Measurements from ENCODE around the gene PLEKHG3.

The PLEKHG3 gene

DNA sequence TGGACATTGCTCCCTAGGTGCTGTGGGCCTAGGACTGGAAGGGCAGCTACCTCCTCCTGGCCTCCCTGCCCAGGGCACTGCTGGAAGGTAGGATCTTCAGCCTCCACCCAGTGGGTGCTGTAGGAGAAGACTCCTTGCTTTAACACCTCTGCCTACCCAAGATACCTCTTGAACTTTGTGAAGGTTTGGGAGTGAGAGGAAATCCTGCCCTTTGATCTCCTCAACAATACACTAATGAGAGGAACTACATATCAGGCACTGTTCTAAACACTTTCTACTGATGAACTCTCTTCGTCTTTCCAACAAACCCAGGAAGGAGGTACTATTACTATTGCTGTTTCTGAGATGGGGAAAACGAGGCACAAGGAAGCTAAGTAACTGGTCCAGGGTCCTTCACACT, 66.9 kb downstream of the PLEKHG3 start:
- H3K36me3 ChIP-seq (ENCODE audit: insufficient read depth, low read length) = no peaks in the 10 kb centered on the region
- no peaks in the 10 kb centered on the region for H3F3A ChIP-seq (ENCODE audit: low read depth)
- H2AFZ ChIP-seq (ENCODE audit: low read length) = no peak overlapping the region
- no peaks in the 10 kb centered on the region for H3K79me2 ChIP-seq (ENCODE audit: insufficient read depth, low read length)
- no peak overlapping the region for H3K4me3 ChIP-seq (ENCODE audit: low read length, poor library complexity, severe bottlenecking)
- H3K9me3 ChIP-seq (ENCODE audit: insufficient read depth, low read depth, low read length) = no peaks in the 10 kb centered on the region
- TF ChIP-seq, protein P1, sequence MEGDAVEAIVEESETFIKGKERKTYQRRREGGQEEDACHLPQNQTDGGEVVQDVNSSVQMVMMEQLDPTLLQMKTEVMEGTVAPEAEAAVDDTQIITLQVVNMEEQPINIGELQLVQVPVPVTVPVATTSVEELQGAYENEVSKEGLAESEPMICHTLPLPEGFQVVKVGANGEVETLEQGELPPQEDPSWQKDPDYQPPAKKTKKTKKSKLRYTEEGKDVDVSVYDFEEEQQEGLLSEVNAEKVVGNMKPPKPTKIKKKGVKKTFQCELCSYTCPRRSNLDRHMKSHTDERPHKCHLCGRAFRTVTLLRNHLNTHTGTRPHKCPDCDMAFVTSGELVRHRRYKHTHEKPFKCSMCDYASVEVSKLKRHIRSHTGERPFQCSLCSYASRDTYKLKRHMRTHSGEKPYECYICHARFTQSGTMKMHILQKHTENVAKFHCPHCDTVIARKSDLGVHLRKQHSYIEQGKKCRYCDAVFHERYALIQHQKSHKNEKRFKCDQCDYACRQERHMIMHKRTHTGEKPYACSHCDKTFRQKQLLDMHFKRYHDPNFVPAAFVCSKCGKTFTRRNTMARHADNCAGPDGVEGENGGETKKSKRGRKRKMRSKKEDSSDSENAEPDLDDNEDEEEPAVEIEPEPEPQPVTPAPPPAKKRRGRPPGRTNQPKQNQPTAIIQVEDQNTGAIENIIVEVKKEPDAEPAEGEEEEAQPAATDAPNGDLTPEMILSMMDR (conservative IDR thresholded peaks at IDR 0.05; ENCODE audit: low read length) = no peak
- TF ChIP-seq EZH2phosphoT487 (IDR thresholded peaks at IDR 0.05; ENCODE audit: borderline replicate concordance) = no peak
- H3K9me2 ChIP-seq (replicated peaks; ENCODE audit: low read depth, low read length) = no peaks in the 10 kb centered on the region
- no peaks in the 10 kb centered on the region for H4K20me1 ChIP-seq (ENCODE audit: insufficient read depth, low read length, poor library complexity, severe bottlenecking)
- no peaks in the 10 kb centered on the region for H3K27me3 ChIP-seq (ENCODE audit: insufficient read depth, low read length, poor library complexity, severe bottlenecking)
- H3K4me2 ChIP-seq (ENCODE audit: low read depth, low read length, poor library complexity, severe bottlenecking) = no peak overlapping the region
- no peak overlapping the region for H3K9ac ChIP-seq (ENCODE audit: low read depth, low read length, poor library complexity, severe bottlenecking)
- H3K4me1 ChIP-seq (ENCODE audit: insufficient read depth, low read length, poor library complexity, severe bottlenecking) = peaks cover 6% of the 10 kb centered on the region

DNA sequence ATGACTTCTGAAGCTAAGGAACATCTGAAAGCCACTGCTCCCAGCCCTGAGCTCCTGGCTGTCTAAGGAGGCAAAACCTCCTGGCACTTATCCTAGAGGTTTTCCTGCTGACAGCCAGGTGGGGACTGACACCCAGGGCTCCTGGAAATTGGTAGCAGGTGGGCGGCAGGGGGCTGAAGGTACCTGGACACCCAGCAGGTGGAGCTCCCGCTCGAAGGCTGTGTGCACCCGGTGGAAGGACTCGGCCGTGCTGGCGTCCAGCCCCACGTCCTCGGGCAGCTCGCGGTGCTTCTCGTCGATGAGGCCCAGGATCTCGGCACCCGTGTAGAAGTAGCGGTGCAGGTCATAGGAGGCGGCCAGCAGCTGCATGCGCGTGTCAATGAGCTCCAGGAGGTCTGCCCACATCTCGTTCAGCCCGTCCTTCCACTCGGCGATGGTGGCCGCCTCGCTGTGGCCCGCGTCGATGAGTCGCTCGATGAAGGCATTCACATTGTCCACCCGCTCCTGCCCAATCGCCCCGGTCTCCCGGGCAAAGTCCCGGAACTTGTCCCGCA, 68.2 kb downstream of the PLEKHG3 start:
- Histone ChIP-seq H3K9me2 (replicated peaks; ENCODE audit: low read depth, low read length) (no peaks in the 10 kb centered on the region), H3K9me3 (ENCODE audit: insufficient read depth, low read depth, low read length) (no peaks in the 10 kb centered on the region), H3K36me3 (ENCODE audit: insufficient read depth, low read length) (no peaks in the 10 kb centered on the region), H3K27me3 (ENCODE audit: insufficient read depth, low read length, poor library complexity, severe bottlenecking) (no peaks in the 10 kb centered on the region), H3K4me3 (ENCODE audit: low read length, poor library complexity, severe bottlenecking) (no peak overlapping the region), H3F3A (ENCODE audit: low read depth) (no peaks in the 10 kb centered on the region), H2AFZ (ENCODE audit: low read length) (no peak overlapping the region), H3K79me2 (ENCODE audit: insufficient read depth, low read length) (no peaks in the 10 kb centered on the region), H4K20me1 (ENCODE audit: insufficient read depth, low read length, poor library complexity, severe bottlenecking) (no peaks in the 10 kb centered on the region), H3K9ac (ENCODE audit: low read depth, low read length, poor library complexity, severe bottlenecking) (no peak overlapping the region), H3K4me2 (ENCODE audit: low read depth, low read length, poor library complexity, severe bottlenecking) (no peak overlapping the region), H3K4me1 (ENCODE audit: insufficient read depth, low read length, poor library complexity, severe bottlenecking) (peaks cover 6% of the 10 kb centered on the region)
- TF ChIP-seq EZH2phosphoT487 (IDR thresholded peaks at IDR 0.05; ENCODE audit: borderline replicate concordance) = no peak
- TF ChIP-seq, protein P1 (conservative IDR thresholded peaks at IDR 0.05; ENCODE audit: low read length) = no peak

DNA sequence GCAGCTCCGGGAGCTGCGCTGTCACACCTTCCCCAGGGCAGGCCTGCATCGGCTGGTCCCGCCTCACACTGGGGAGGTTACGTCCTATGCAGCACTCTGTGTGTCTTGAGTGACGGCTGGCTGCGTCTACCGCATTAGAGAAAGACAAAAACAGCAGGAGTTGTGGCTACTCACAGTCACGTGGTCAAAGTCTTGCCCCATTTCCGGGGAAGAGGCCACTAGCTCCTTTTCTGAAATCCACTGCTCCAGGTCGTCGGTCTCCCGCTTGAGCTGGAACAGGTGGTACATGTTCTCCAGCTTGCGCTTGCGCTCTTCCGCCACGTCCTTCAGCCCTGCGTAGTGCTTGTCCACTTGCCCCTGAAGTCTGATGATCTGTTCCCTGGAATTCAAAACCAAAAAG, 68.8 kb downstream of the PLEKHG3 start:
- Histone ChIP-seq H3K79me2 (ENCODE audit: insufficient read depth, low read length) (no peaks in the 10 kb centered on the region), H3K4me2 (ENCODE audit: low read depth, low read length, poor library complexity, severe bottlenecking) (no peak overlapping the region), H3K4me1 (ENCODE audit: insufficient read depth, low read length, poor library complexity, severe bottlenecking) (peaks cover 6% of the 10 kb centered on the region), H3K36me3 (ENCODE audit: insufficient read depth, low read length) (no peaks in the 10 kb centered on the region), H3K9me2 (replicated peaks; ENCODE audit: low read depth, low read length) (no peaks in the 10 kb centered on the region), H4K20me1 (ENCODE audit: insufficient read depth, low read length, poor library complexity, severe bottlenecking) (no peaks in the 10 kb centered on the region), H3K9ac (ENCODE audit: low read depth, low read length, poor library complexity, severe bottlenecking) (no peak overlapping the region), H3K27me3 (ENCODE audit: insufficient read depth, low read length, poor library complexity, severe bottlenecking) (no peaks in the 10 kb centered on the region), H2AFZ (ENCODE audit: low read length) (no peak overlapping the region), H3K9me3 (ENCODE audit: insufficient read depth, low read depth, low read length) (no peaks in the 10 kb centered on the region), H3K4me3 (ENCODE audit: low read length, poor library complexity, severe bottlenecking) (no peak overlapping the region), H3F3A (ENCODE audit: low read depth) (no peaks in the 10 kb centered on the region)
- TF ChIP-seq EZH2phosphoT487 (IDR thresholded peaks at IDR 0.05; ENCODE audit: borderline replicate concordance) = no peak
- TF ChIP-seq, protein P1 (conservative IDR thresholded peaks at IDR 0.05; ENCODE audit: low read length) = no peak

All from Loucy (cell line).